Activated T-helper 9 cell treated with anti-CD3 and anti-CD28 coated beads, Interleukin-2, amount 50 U/mL, for 16 hours (primary cell): ENCODE measurements around the gene BAHCC1.
"Not testable (repeated sequence)": the region's sequence is repeated elsewhere in the genome, so short reads cannot be mapped to it uniquely, and the experiment has no call there.

Source experiments
- DNase-seq: peaks from one replicate; pipeline ENCODE4 v3.0.0-alpha.2; 2020; ENCODE audit warnings: low read depth

BAHCC1 gene

GRCh38 chr17:81394921-81395599 is at the start of gene BAHCC1:
BAHCC1 (plus strand) TSS chr17:81395457; CDS start chr17:81399740, 4,283 bp downstream.
- DNase-seq = peak; percentile 68

GRCh38 chr17:81346090-81346907 is 49.0 kb upstream of the BAHCC1 start:
- DNase-seq = peak; percentile 90

GRCh38 chr17:81346908-81347349 is 48.3 kb upstream of the BAHCC1 start:
- DNase-seq = no peak

GRCh38 chr17:81347437-81347836 is 47.8 kb upstream of the BAHCC1 start:
- DNase-seq = no peak

GRCh38 chr17:81348097-81349055 is 46.9 kb upstream of the BAHCC1 start:
- DNase-seq = no peak

- DNase-seq = no peak
Measured at GRCh38 chr17:81349397-81350319, 45.6 kb upstream of the BAHCC1 start.

DNA sequence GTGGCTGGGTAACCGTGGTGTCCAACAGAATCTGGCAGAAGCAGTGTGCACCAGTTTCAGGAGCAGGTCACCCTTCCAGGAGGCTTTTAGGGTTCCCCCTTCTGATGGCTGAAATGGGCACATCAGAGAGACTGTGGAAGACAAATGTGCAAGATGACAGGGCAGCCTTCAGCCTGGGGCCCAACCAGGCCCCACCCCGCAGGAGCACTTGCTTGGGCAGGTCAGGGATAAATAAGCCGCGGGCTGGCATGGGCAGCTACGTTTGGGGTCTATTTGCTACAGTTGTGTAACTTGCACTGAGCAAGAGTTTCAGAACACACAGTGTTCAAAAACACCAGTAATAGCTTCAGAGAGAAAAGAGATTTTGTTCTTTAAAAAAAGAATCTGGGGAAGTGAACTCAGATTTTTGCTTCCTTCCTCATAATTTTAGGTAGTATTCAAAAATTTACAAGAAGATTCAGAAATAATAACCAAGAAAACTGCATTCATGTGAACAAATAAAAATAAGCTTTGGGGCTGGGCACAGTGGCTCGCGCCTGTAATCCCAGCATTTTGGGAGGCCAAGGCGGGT is 44.9 kb upstream of the BAHCC1 start:
- no peak for DNase-seq

GRCh38 chr17:81351329-81352052 is 43.8 kb upstream of the BAHCC1 start:
- not testable (repeated sequence) for DNase-seq

GRCh38 chr17:81352056-81352455 is 43.2 kb upstream of the BAHCC1 start:
- DNase-seq = not testable (repeated sequence)

GRCh38 chr17:81354252-81354953 is 40.9 kb upstream of the BAHCC1 start:
- DNase-seq = no peak

GRCh38 chr17:81354954-81355347 is 40.3 kb upstream of the BAHCC1 start:
- no peak for DNase-seq

DNA sequence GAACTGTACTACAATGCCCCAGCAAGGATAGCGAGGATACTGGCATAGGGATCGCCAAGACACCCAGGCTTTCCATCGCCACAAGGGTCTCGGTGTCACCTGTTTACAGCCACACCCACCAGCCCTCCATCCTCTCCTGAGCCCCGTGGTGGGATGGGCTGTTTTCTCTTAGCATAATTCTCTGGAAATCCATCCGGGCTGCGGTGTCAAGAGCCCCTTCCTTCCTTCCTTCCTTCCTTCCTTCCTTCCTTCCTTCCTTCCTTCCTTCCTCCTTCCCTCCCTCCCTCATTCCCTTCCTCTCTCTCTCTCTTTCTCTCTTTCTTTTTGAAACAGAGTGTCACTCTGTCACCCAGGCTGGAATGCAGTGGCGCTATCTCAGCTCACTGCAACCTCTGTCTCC is 36.0 kb upstream of the BAHCC1 start:
- no peak for DNase-seq

DNA sequence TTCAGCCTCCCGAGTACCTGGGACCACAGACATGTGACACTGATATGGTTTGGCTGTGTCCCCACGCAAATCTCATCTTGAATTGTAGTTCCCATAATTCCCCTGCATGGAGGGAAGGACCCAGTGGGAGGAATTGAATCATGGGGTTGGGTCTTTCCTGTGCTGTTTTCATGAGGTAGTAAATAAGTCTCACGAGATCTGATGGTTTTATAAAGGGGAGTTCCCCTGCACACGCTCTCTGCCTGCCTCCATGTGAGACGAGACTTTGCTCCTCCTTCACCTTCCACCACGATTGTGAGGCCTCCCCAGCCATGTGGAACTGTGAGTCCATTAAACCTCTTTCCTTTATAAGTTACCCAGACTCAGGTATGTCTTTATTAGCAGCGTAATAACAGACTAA is 33.3 kb upstream of the BAHCC1 start:
- not testable (repeated sequence) for DNase-seq

DNA sequence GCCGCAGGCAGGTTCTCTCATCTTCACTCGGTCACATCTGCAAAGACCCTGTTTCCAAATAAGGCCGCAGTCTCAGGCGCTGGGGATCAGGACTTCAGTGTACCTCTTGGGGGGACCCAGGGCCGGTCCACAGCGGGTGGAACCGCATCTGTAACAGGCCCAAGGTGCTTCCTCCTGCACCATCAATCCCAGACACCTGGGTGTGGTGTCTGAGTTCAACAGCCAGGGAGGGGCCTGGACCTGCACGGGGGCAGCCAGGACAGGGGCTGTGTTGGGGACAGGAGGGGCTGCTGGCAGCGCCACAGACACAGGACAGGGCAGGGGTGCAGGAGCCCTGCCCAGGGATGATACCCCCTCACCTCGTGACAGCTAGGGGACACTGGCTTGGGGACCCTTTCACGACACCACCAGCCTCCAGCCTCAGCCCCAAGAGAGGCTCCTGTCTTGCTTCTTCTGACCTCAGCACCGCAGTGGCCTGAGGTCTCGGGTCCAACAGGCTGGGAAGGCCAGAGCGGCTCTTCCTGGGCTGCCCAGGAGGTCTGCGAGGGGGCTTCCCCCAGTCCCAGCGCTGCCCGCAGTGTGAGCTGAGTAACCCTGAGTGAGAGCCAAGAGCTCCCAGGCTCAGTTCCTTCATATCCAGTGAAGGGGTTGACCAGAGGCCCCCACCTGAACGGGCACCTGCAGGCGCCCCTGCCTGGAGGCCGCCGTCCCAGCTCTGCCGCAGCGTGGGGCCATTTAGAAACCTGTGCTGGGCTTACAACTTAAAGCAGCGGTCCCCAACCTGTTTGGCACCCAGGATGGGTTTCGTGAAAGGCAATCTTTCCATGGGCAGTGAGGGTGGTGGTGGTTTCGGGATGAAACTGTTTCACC is 30.7 kb upstream of the BAHCC1 start:
- no peak for DNase-seq

- DNase-seq = no peak
Measured at GRCh38 chr17:81365148-81365600, 30.1 kb upstream of the BAHCC1 start.

GRCh38 chr17:81365601-81366585 is 29.4 kb upstream of the BAHCC1 start:
- no peak for DNase-seq

DNA sequence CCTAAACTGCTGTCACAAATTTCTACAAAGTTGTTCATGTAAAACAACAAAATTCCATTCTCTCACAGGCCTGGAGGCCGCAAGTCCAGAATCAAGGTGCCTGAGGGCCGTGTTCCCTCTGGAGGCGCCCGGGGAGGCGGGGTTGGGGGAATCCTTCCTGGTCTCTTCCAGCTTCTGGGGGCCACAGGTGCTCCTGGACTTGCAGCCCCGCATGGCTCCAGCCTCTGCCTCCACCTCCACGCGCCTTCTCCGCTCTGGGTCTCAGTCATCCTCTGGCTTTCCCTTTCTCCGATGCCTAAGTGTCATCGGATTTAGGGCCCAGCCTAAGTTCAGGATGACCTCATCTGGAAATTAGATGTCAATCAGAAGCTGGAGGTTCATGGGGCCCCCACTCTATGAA is 28.6 kb upstream of the BAHCC1 start:
- DNase-seq = no peak
